Tibial artery (tissue), 4 donors: Measurements from ENCODE around the gene FOXK1.
"Not testable (repeated sequence)": the region's sequence is repeated elsewhere in the genome, so short reads cannot be mapped to it uniquely, and the experiment has no call there.

Source experiments
- DNase-seq, 2 donors: peaks; one replicate each; pipeline ENCODE4 v3.0.0-alpha.2; 2019
- H3K27ac ChIP-seq, 2 donors: fragments of 200-600 bp; sonication (generic) in 1 of 2; 1 replicate in 1 of 2; 2 replicates in 1 of 2; pipeline ENCODE4 v1.5.1; 2018 to 2019; ENCODE audit warnings: mild to moderate bottlenecking in 1 of 2
- H3K27me3 ChIP-seq, 2 donors: fragments of 200-600 bp; sonication (generic) in 1 of 2; one replicate each; pipeline versions ENCODE4 v1.5.1 to v1.6.0; 2016 to 2019
- H3K36me3 ChIP-seq, 3 donors: fragments of 200-600 bp; sonication (generic) in 2 of 3; one replicate each; pipeline ENCODE4 v1.5.1; 2016 to 2019; ENCODE audit warnings: mild to moderate bottlenecking in 2 of 3
- H3K4me1 ChIP-seq, 4 donors: fragments of 200-600 bp; sonication (generic) in 2 of 4; 1 replicate in 3 of 4; 2 replicates in 1 of 4; pipeline ENCODE4 v1.5.1; 2016 to 2019
- H3K4me3 ChIP-seq, 2 donors: fragments of 200-600 bp; sonication (generic) in 1 of 2; 1 replicate in 1 of 2; 2 replicates in 1 of 2; pipeline ENCODE4 v1.5.1; 2018 to 2019; ENCODE audit warnings: mild to moderate bottlenecking in 2 of 2
- H3K9me3 ChIP-seq, 3 donors: fragments of 200-600 bp; sonication (generic) in 1 of 3; one replicate each; pipeline ENCODE4 v1.5.1; 2016 to 2019
- intact Hi-C: fragments of 100-400 bp; cut with DNase I; formaldehyde crosslinking; loops from one replicate; pipeline ENCODE4 v1.15.0; 2023; ENCODE audit warnings: low total_unique reads
- TF ChIP-seq, protein P1 (sequence below), 2 experiments: fragments of 200-600 bp in 1 of 2; fragments of 450-650 bp in 1 of 2; IDR thresholded peaks; one replicate each; pipeline ENCODE4 v1.5.1; 2017 to 2019; ENCODE audit warnings: antibody characterized with exemption in 2 of 2, mild to moderate bottlenecking in 1 of 2, moderate library complexity in 1 of 2

FOXK1 gene

DNA sequence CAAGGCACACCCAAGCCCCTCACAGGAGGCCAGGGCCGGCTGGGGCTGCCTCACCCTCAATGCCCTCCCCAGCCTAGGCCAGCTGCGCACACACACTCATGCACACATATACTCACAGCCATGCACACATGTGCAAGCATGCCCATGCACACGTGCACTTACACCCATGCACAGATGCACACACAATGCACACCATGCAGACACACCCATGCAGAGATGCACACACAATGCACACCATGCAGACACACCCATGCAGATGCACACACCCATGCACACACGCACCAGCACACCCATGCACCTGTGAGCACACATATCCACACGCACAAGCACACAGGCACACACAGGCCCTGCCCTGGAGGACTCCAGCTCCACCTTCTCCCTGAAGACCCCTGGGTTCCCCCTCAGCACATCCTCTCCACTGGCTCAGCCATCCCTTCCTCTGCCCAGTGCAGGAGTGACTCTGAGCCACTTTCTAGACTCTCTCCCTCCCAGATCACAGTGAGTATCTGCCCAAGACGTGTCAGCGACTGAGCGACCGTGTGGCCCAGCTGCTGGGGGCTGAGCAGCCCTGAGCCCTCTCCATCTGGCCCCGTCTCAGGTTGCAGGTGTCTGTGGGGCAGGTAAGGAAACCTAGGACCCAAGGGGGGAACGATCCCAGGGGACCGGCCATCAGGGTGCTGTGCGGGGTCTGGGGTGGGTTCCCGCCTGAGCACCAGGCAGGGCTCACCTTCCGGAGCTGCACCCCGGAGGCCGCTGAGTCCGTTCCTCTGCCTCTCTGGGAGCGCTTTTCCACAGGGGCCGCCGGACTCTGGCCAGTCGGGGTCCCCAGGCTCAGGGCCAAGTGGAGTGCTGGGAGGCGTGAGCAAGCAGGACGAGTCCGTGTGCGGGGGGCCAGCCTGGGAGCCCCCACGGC is 119.1 kb downstream of the FOXK1 start:
- H3K4me3 ChIP-seq, result no peak overlapping the region
- no peaks in the 10 kb centered on the region for H3K4me1 ChIP-seq
- no peaks in the 10 kb centered on the region for H3K36me3 ChIP-seq
- TF ChIP-seq, protein P1, sequence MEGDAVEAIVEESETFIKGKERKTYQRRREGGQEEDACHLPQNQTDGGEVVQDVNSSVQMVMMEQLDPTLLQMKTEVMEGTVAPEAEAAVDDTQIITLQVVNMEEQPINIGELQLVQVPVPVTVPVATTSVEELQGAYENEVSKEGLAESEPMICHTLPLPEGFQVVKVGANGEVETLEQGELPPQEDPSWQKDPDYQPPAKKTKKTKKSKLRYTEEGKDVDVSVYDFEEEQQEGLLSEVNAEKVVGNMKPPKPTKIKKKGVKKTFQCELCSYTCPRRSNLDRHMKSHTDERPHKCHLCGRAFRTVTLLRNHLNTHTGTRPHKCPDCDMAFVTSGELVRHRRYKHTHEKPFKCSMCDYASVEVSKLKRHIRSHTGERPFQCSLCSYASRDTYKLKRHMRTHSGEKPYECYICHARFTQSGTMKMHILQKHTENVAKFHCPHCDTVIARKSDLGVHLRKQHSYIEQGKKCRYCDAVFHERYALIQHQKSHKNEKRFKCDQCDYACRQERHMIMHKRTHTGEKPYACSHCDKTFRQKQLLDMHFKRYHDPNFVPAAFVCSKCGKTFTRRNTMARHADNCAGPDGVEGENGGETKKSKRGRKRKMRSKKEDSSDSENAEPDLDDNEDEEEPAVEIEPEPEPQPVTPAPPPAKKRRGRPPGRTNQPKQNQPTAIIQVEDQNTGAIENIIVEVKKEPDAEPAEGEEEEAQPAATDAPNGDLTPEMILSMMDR (IDR thresholded peaks at IDR 0.05), result no peak
- DNase-seq, result no peak
- no peaks in the 10 kb centered on the region for H3K9me3 ChIP-seq
- H3K27ac ChIP-seq, result no peak overlapping the region
- no peaks in the 10 kb centered on the region for H3K27me3 ChIP-seq
- intact Hi-C loops, result no loop called here

DNA sequence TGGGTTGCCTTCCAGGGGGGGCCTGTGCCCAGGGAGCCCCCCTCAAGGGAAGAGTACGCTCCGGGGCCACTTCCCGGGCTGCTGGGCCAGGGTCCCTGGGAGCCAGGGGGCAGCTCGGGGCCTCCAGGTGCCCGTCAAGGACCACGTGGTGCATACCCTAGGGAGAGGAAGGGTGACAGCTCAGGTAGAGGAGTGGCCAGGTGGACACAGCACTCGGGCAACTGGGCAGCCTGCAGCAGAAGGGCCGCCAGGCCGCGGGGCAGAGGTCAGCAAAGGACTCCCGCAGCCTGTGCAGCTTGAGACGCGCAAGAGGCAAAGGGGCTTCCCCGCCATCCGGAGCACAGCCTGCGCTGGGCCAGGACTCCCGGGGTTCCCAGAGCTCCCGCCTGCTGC is 119.7 kb downstream of the FOXK1 start:
- TF ChIP-seq, protein P1 (IDR thresholded peaks at IDR 0.05), result no peak
- H3K4me1 ChIP-seq, result no peaks in the 10 kb centered on the region
- H3K36me3 ChIP-seq, result no peaks in the 10 kb centered on the region
- no peaks in the 10 kb centered on the region for H3K9me3 ChIP-seq
- no peak overlapping the region for H3K27ac ChIP-seq
- no peak for DNase-seq
- intact Hi-C loops, result no loop called here
- no peaks in the 10 kb centered on the region for H3K27me3 ChIP-seq
- H3K4me3 ChIP-seq, result no peak overlapping the region

DNA sequence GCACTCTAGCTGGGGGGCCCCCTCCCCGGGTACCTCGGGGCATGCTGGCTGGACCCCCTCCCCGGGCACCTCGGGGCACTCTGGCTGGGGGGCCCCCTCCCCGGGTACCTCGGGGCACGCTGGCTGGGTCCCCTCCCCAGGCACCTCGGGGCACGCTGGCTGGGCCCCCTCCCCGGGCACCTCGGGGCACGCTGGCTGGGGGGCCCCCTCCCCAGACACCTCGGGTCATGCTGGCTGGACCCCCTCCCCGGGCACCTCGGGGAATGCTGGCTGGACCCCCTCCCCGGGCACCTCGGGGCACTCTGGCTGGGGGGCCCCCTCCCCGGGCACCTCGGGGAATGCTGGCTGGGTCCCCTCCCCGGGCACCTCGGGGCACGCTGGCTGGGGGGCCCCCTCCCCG is 120.5 kb downstream of the FOXK1 start:
- DNase-seq, H3K4me1 ChIP-seq, H3K36me3 ChIP-seq, H3K9me3 ChIP-seq, intact Hi-C loops, H3K27me3 ChIP-seq, H3K4me3 ChIP-seq, H3K27ac ChIP-seq: not testable (repeated sequence)

DNA sequence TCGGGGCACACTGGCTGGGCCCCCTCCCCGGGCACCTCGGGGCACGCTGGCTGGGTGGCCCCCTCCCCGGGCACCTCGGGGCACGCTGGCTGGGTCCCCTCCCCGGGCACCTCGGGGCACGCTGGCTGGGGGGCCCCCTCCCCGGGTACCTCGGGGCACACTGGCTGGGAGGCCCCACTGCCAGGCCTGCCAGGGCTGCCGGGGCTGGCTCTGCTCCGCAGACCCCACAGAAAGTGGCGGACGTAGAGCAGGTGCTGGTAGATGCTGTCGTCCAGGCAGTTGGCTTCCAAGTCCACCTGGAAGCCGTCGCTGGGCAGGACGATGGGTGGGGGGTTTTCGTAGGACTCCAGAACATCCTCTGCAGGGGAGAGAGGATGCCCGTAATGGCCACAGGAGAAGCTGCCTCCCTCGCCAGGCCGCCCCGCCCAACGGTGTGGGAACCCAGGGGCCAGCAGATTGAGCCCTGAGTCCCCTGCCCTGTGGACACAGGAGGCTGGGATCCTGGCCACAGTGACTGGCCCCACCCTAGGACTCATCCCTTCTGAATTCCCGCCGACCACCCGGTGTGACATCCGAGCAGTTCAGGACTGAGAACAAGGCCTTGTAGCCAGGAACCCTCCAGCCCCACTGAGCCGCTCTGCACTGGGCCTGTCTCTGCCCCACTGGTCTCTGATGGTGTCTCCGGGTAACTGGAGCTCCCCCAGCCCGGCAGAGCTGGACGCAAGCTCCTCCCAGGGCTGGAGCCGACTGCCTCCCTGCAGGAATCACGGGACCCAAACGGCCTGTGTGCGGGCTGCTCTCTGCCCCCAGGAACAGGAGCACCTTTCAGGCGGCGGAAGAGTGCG is 121.5 kb downstream of the FOXK1 start:
- Histone ChIP-seq H3K4me1 (no peaks in the 10 kb centered on the region), H3K4me3 (no peak overlapping the region), H3K9me3 (no peaks in the 10 kb centered on the region), H3K36me3 (peaks cover 0 to 3% (median 0%) of the 10 kb centered on the region in 3 donors), H3K27me3 (no peaks in the 10 kb centered on the region), H3K27ac (no peak overlapping the region)
- no peak for DNase-seq
- TF ChIP-seq, protein P1 (IDR thresholded peaks at IDR 0.05), result no peak
- intact Hi-C loops, result no loop called here

DNA sequence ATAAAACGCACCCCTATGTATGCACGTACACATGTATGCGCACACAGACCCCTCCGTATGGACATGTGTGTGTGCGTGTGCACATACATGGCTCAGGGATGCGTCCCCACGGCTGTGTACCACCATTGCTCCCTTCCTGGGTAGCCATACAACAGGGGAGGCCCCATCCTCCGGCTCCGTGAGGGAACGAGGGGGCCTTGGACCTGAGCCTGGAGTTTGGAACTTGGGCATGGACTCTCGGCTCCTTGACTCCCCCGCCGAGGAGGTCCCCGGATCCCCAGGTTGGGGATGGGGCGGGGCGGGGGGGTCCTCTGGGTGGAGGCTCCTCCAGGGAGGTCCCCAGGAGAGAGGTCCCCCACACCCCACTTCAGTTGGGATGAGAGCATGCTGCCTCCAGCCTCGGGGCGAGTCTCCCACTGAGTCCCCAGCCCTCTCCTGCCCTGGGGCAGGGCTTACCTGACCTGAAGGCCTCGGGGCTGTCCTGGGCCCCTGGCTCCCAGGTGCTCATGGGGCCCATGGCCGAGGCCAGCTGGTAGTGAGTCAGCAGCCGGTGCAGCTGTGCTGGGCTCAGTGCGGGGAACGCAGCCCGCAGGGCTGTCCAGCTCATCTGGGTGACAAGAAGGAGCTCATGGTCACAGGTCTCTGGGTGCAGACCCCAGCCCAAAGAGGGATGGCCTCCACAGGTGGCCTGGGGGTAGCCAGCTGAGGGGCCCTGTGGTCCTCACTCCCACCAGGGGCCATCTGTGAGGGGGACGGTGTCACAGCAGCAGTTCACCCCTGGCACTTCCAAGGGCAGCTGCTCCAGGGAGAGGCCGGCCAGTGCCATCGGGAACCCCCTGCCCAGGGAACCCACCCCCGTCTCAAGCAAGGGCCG is 123.3 kb downstream of the FOXK1 start:
- no peaks in the 10 kb centered on the region for H3K4me1 ChIP-seq
- TF ChIP-seq, protein P1 (IDR thresholded peaks at IDR 0.05), result no peak
- intact Hi-C loops, result no loop called here
- no peaks in the 10 kb centered on the region for H3K9me3 ChIP-seq
- no peak overlapping the region for H3K27ac ChIP-seq
- H3K36me3 ChIP-seq, result peaks cover 0 to 6% (median 0%) of the 10 kb centered on the region in 3 donors
- no peaks in the 10 kb centered on the region for H3K27me3 ChIP-seq
- no peak overlapping the region for H3K4me3 ChIP-seq
- no peak for DNase-seq
